Measurements from ENCODE around the gene C16orf96. TPM values are rescaled to one million over a fixed set of nuclear protein-coding genes. Genes with fewer than 3 reads are reported as not detected.

The C16orf96 gene
- total RNA-seq, 1 experiment from 2014 or later = 0.15 TPM

GRCh38 chr16:4616047-4616811 is 60.1 kb downstream of the C16orf96 start:
- CTCF ChIA-PET = interaction anchor here (0.6 to 1.0 kb wide), 6 partner anchors 8 to 104 kb away, joined by 3 read pairs; partner anchors contain the start of gene MGRN1
- POLR2A ChIA-PET = interaction anchor here (0.6 to 1.1 kb wide), 8 partner anchors 9 to 681 kb away, joined by 3 to 13 read pairs (median 8); partner anchors contain the start of gene CDIP1
- Histone ChIP-seq H3K27ac (ENCODE audit: low read length) (peak overlapping the region; percentile 93), H3K4me3 (ENCODE audit: low read depth in 2 of 2, low read length in 2 of 2) (peak overlapping the region; percentile 67 to 79), H3K9me3 (ENCODE audit: control insufficient read depth, insufficient read depth, low read depth, low read length) (no peaks in the 10 kb centered on the region), H3K4me1 (ENCODE audit: control insufficient read depth, insufficient read depth, low read length) (peaks cover 29% of the 10 kb centered on the region), H3K36me3 (ENCODE audit: control insufficient read depth, insufficient read depth, low read length) (no peaks in the 10 kb centered on the region), H3K27me3 (ENCODE audit: control insufficient read depth, insufficient read depth, low read length) (no peaks in the 10 kb centered on the region)
- TF ChIP-seq POLR2AphosphoS5 (IDR thresholded peaks at IDR 0.05; ENCODE audit: low read depth, low read length) (peak; percentile 60), REST (IDR thresholded peaks at IDR 0.05; ENCODE audit: insufficient read depth in 1 of 2, low read depth in 2 of 2, low read length in 1 of 2) (no peak), SIN3A (IDR thresholded peaks at IDR 0.05; ENCODE audit: borderline replicate concordance, insufficient read depth, low read depth, low read length) (0 out of 2 replicates have a peak, but pooled peaks have one; percentile 64)
- BruUV-seq (replicated peaks) = no TSS peak
- peak; percentile 98 for DNase-seq (ENCODE audit: low read depth, low spot score)
- peak; percentile 88 for ATAC-seq
- in situ Hi-C loops (cut with HindIII; ENCODE audit: low pct_unique_long_range_greater_than_20kb, low sequenced_read_pairs) = no loop called here
- intact Hi-C loops (cut with micrococcal nuclease; ENCODE audit: unreplicated experiment) = no loop called here

- Histone ChIP-seq H3K4me3 (ENCODE audit: low read depth in 2 of 2, low read length in 2 of 2) (peak overlapping the region in 1 of 2 experiments; percentile 23; a peak in 1 of 4 replicates), H3K27ac (ENCODE audit: low read length) (peak overlapping the region; percentile 11; the same call in 1 of the 2 replicates), H3K9me3 (ENCODE audit: control insufficient read depth, insufficient read depth, low read depth, low read length) (no peaks in the 10 kb centered on the region), H3K4me1 (ENCODE audit: control insufficient read depth, insufficient read depth, low read length) (peaks cover 27% of the 10 kb centered on the region), H3K27me3 (ENCODE audit: control insufficient read depth, insufficient read depth, low read length) (no peaks in the 10 kb centered on the region), H3K36me3 (ENCODE audit: control insufficient read depth, insufficient read depth, low read length) (no peaks in the 10 kb centered on the region)
- intact Hi-C loops (cut with micrococcal nuclease; ENCODE audit: unreplicated experiment) (no loop called here), in situ Hi-C loops (cut with HindIII; ENCODE audit: low pct_unique_long_range_greater_than_20kb, low sequenced_read_pairs) (no loop called here)
- TF ChIP-seq SIN3A (IDR thresholded peaks at IDR 0.05; ENCODE audit: borderline replicate concordance, insufficient read depth, low read depth, low read length) (no peak), POLR2AphosphoS5 (IDR thresholded peaks at IDR 0.05; ENCODE audit: low read depth, low read length) (no peak), CTCF (IDR thresholded peaks at IDR 0.05) (no peak), REST (IDR thresholded peaks at IDR 0.05; ENCODE audit: insufficient read depth in 1 of 2, low read depth in 2 of 2, low read length in 1 of 2) (no peak), TCF7L2 (IDR thresholded peaks at IDR 0.05; ENCODE audit: low read depth, low read length) (no peak)
- ATAC-seq = no peak
- POLR2A ChIA-PET = interaction anchor here (0.6 kb wide), 1 partner anchor 238 kb away, joined by 5 read pairs; no protein-coding TSS in a partner anchor
- BruUV-seq (replicated peaks) = no TSS peak
- CTCF ChIA-PET = interaction anchor here (0.7 kb wide), 1 partner anchor 424 kb away, joined by 4 read pairs; no protein-coding TSS in a partner anchor
- DNase-seq (ENCODE audit: low read depth, low spot score) = no peak
Measured at GRCh38 chr16:4617880-4618279, 61.7 kb downstream of the C16orf96 start.

All from Panc1 (cell line).